Stimulated activated CD4-positive, alpha-beta T cell treated with anti-CD3 and anti-CD28 coated beads, Interleukin-1b, Interleukin-23, amount 100 ng/mL, for 24 hours (primary cell): ENCODE results near the gene SIAH2.
"Not testable (repeated sequence)": the region's sequence is repeated elsewhere in the genome, so short reads cannot be mapped to it uniquely, and the experiment has no call there.

Experiments used
- DNase-seq, 4 experiments: peaks; one replicate each; pipeline ENCODE4 v3.0.0-alpha.2; 2020; ENCODE audit warnings: low read depth in 4 of 4, low spot score in 1 of 4

The SIAH2 gene, protein sequence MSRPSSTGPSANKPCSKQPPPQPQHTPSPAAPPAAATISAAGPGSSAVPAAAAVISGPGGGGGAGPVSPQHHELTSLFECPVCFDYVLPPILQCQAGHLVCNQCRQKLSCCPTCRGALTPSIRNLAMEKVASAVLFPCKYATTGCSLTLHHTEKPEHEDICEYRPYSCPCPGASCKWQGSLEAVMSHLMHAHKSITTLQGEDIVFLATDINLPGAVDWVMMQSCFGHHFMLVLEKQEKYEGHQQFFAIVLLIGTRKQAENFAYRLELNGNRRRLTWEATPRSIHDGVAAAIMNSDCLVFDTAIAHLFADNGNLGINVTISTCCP

DNA sequence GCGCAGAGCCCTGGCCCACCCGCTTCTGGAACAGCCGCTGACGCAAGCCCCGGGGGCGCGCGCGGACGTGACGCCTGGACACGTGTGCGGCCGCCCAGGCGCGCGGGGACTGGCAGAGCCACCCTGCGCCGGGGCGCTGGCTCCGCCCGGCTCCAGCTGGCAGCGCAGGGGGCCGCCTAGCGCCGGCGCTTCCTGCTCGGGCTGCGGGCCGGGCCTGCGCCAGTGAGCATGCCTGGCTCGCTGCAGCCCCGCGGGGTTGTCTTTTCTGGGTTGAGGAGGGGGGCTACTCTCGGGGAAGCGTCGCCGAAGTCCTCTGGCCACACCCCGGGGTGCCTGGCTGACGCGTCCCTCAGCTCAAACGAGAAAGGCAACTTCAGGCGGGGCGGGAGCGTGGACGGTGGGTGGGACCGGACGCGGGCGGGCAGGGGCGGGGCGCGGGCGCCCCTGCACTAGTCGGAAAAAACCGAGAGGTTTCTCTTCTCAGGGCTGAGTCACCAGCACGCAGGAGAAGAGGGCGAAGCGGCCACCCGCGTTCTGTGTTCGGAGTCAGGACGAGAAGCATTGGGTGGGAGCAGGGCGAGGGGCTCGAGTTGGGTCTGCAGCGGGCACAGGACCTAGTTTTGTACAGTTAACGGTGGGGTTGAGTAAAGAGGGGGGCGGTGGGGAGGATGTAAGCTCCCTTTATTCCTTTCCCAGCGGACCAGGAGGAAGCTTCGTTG is at the start of gene SIAH2:
Gene SIAH2, minus strand, starts transcription at position 48 of the 719 bp plus-strand sequence. CDS start 320 bp downstream, outside the sequence.
- peak; percentile 80 to 91 (median 85) for DNase-seq

DNA sequence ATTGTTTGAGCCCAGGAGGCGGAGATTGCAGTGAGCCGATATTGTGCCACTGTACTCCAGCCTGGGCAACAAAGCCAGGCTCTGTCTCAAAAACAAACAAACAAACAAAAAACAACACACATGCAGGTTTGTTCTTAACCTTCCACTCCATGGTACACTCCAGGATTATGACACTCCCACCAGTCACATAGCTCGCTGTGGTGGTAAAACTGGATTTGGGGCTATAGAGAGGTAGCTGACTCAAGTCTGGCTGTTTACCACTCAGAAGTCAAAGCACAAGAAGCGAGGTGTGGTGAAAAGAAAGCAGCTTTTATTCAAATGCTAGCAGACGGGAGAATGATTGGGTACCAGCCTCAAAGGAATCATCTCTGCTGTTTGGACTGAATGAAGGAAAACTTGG is 49.0 kb upstream of the SIAH2 start:
- no peak for DNase-seq

DNA sequence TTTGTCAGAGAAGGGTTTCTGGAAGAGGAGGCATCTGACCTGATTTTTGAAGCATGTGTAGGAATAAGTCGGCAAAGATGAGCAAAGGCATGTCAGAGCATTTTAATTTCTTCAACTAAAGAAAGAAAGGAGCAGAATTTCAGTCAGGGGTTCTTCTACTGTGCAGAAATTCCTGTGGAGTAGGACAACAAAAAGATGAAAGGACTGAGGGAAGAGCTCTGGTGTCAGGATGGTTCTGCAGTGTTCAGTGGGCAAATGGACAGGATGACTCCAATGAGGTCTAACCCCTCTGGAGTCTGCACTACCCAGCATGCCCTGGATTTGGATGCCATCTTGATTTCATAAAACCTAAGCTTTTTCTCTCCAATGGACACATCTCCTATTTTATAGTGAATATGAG is 47.7 kb upstream of the SIAH2 start:
- DNase-seq = no peak

DNA sequence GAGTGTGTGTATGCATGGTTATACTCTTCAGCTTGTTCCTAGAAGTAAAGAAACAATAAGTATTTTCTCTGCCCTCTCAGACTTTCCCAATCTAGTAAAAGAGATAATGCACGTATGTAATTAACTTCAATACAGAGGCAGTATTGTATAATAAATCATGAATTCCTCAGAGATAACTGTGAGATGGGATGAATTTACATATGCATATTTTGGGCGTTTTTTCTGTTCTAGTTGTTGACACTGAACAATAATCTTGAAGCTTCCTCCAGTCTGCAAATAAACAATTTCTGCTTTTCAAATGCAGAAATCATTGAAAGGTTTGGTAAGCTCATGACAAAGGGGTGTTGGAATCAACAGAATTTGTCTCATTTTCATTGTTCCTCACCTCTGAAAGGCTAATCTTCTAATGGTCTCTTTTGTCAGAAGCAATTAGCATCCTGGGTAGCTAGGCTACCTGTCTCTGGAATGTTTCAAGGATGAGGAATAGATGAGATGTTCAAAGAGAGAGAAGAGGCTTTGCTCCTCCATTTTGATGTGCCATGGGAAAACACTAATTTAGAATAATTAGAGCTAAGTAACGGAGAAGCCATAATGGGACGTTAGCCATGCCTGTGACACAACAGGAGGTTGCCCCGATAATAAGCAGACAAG is 43.3 kb upstream of the SIAH2 start:
- DNase-seq = no peak

DNA sequence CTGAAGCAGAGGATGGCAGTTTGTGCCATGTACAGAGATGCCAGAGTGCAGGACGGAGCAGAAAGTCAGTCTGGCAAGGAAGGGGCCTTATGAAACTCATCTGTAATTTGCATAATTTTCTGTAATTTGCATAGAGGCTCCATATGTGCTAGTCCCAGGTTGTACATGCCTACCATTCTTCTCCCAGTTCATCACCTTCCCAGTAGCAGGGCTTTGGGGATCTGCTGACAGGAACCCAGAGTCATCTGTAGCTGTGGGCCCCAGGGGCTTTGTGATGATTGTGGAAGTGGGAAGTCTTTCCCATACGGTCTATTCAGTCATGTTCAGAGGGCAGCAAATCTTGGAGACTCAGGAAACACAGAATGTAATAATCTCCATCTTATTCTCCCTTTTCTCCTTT is 42.4 kb upstream of the SIAH2 start:
- no peak for DNase-seq

DNA sequence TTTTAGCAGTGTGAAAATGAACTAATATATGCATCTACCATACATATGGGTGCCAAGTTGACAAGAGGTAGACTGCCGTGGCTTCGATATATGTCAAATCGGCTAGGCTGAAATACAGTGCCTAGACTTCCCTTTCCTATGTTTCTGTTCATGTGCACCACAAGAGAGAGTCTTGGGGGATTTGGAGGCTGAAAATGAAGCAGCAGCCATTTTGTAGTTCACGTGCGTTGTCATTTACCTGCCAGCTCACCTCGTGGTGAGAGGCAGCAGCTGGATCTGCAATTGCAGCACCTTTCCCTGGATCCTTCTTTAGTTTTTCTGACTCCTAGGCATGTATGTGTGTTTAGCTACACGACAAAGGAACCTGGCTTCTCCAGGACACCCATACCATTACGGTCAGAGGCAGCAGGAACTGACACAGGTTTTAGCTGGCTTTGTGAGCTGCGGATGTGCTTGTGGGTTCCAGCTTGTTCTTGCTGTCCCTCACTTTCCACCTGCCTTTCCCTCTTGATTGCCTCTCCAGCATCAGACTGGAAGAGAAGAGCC is 40.5 kb upstream of the SIAH2 start:
- DNase-seq = no peak

DNA sequence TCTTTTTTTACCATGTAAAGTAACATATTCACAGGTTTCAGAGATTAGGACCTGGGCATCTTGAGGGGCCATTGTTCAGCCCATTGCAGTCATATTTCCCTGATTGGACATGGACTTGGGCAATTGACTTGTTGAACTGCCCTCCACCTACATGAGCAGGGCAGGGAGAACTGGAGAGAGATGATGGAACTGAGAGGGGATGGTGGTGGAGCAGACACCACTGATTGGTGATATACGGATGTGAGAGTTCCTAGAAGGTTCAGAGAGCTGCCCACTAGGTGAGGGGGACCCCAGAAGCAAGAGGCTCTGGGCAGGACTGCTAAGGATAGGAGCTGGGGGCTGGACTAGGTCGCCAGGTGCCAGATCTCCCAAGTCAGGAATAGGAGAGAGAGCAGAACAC is 37.8 kb upstream of the SIAH2 start:
- DNase-seq = no peak

DNA sequence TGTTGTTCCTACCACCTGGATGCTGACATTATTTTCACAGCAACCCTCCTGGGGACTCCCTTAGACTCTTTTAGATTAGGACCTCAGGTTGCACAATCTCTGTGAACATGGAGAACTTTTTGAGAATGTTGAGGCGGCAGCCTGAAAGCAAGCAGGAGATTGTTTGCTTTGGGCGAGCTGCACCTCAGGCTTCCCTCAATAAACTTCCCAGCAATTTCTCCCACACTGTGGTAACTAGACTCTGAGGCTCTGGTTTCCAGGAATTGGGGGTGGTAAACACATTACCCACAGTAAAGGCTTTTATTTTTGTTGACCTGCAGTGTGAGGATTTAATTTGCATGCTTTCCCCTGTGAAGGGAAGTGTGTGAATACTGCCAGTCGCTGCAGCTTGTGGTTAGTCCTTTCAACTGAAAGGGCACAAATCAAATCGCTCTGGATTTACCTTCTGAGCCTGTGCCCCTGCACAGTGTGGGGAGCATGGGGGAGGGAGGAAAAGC is 35.2 kb upstream of the SIAH2 start:
- no peak for DNase-seq

DNA sequence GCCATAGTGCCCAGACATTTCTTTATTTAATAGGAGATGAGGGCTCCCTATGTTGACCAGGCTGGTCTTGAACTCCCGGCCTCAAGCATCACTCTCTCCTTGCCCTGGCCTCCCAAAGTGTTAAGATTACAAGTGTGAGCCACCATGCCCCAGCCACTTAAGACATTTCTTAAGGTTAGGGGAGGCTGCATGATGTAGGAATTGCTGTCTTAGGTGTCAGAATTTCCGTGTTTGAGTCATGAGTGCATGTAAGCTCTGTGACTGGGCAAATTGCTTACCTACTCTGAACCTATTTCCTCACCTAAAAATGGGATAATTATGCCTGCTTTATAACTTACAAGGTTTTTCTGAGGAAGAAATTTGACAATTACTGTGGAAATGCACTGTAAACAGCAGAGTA is 34.2 kb upstream of the SIAH2 start:
- no peak for DNase-seq

DNA sequence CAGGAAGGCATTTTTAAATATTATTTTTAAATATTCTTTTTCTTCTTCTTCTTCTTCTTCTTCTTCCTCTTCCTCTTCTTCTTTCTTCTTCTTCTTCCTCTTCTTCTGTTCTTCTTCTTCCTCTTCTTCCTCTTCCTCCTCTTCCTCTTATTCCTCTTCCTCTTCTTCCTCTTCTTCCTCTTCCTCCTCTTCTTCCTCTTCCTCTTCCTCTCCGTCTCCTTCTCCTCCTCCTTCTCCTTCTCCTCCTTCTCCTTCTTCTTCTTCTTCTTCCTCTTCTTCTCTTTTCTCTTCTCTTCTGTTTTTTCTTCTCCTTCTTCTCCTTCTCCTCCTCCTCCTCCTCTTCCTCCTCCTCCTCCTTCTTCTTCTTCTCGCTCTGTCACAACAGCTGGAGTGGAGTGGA is 33.6 kb upstream of the SIAH2 start:
- DNase-seq = not testable (repeated sequence)

DNA sequence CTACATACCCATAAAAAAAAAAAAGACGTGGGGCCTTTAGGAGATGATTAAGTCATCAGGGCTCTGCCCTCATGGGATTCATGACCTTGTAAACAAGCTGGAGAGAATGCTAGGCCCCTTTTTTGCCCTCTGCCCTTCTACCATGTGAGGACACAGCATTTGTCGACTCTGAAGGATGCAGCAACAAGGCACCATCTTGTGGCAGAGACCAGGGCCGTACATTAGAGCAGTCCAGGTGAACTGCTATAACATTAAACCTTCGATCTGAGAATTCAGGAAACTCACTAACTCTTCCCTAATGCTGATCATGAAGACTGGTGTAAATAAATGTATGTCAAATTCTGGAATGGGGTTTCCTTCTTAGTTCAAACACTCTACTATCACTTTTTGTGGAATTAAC is 30.7 kb upstream of the SIAH2 start:
- no peak for DNase-seq

DNA sequence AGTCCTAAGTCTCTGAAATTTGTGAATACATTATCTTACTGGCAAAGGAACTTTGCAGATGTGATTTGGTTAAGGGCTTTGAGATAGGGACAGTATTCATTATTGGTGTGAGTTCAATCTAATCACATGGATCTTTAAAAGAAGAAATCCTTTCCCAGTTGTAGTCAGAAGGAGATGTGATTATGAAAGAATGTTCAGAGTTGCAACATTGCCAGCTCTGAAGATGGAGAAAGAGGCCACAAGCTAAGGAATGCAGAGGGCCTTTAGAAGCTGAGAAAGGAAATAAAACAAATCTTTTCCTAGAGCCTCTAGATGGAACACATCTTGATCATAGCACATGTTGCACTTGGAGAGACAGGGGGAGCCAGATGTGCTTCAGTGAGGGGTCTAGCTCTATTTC is 27.7 kb upstream of the SIAH2 start:
- no peak for DNase-seq

DNA sequence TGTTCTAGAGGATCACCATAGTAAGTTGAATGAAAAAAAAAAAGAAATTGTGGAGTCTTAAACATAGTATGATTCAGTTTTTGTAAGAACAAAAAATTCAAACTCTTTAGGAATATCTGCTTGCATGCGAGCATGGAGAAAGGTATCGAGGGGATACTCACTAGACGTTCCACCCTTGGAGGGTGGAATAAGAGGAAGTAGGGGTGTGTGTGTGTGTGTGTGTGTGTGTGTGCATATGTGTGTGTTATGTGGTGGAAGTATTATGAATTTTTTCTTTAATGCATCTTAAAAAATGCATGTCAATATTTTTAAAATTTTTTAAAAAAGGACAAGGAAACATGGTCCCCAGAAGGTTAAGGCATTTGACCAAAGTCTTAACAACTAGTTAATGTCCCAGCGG is 26.5 kb upstream of the SIAH2 start:
- no peak for DNase-seq

DNA sequence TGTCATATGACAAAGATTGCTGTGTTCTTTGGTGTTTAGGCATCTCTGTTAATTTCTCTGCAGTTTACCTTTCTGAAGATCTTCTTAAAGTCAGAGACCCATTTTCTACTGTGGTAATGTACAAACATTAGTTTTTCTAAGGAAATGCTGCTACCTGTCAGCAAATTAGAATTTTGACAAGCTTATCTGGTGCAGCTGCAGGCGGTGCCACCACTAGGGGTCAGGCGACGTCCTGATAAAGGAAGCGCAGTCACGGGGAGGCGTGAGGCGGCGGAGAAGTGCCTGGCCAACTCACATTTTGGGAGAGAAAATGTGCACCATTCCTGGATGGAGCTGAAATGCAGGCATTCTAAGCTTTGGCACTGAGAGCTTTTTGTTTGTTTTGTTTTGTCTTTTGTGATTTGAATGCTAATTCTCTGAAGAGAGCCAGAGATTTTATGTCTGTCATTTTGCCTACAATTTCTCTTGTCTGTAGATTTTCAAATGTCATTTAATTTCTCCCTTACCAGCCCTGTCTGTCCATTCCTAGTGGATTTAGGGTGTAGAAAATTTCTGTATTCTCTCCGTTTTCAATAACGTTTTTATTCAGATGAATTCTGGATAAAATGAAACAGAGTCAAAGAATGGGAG is 24.9 kb upstream of the SIAH2 start:
- DNase-seq = peak; percentile 61 to 78 (median 71)

DNA sequence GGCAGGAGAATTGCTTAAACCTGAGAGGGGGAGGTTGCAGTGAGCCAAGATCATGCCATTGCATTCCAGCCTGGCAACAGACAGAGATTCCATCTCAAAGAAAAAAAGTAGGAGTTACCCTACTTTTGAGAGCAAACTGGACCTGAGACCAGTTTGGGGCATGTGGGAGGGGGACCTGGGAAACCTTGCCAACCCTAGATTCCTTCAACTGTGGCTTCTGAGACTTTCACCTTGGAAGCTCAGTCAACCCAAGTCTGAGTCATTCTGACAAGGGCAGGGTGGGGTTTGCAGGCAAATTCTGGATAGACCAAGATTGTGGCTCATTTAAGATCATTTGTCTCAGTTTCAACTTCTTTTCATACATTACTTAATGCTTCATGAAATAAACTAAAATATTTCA is 23.8 kb upstream of the SIAH2 start:
- DNase-seq = peak in 1 of 4 experiments; percentile 14

DNA sequence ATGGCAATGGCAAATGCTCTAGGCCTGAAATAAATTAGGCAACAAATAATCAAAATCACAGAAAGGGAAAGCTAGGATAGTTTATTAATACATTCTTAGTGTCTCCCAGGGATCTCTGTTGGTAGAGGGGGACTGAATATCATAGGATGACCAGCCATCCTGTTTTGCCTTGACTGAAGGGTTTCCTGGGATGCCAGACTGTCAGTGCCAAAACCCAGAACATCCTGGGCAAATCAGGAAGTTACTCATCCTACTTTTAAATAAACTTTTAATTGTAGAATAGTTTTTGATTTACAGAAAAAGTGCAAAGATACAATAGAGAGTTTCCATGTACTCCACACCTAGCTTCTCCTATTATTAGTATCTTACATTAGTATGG is 21.8 kb upstream of the SIAH2 start:
- DNase-seq = no peak

DNA sequence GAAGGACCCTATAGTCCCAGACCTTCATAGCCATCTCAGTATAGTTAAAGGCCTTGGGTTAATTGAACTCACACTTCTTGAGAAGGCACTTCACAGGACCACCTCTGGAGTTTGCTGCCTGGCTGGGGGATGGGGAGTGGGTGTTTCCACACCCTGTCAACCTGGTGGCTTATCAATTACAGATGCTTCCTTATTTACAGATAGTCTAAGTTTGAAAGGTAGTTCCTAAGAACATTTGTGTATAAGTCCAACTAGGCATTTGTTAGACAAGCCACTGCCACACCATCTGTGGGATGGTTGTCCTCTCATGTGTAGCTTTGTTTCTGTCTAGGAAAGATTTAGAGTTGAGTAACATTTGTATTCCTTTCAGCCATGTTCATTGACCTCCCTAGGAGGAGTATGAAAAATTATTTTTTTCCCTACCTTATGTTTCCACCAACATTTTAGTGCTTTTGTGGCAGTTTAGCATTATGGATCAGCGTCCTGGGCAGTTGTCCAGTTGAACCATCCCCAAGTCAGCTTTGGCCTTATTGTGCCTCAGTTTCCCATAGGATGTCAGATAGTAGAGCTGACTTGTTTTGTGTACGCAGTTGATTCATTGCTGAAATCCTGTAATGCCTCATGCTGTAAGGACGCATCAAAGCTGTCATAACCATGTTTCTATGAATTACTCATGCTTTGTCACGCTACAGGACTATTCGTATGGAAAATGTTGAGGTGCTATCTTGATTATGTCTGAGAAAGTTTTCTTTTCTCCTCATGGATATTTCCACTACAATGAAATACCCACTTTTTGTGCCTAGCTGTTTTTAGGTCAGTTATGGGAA is 21.2 kb upstream of the SIAH2 start:
- DNase-seq = no peak

DNA sequence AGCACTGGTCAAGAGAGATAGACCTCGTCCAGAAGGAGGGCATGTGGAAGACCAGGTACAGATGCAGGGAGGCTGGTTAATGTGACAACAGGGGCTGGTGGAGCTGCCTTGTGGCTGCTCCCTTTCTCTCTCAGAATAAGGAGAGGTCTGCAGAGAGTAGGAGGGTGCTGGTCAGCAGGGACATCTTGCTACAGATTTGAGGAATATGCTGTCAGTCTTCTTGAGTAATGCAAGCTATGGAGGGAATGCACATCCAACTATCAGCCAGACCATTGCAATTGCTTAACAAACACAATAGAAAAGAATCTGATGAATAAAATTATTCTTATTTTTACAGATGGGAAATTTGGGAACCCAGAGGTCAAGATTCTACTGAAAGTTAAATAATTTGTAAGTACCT is 20.3 kb upstream of the SIAH2 start:
- DNase-seq = no peak

DNA sequence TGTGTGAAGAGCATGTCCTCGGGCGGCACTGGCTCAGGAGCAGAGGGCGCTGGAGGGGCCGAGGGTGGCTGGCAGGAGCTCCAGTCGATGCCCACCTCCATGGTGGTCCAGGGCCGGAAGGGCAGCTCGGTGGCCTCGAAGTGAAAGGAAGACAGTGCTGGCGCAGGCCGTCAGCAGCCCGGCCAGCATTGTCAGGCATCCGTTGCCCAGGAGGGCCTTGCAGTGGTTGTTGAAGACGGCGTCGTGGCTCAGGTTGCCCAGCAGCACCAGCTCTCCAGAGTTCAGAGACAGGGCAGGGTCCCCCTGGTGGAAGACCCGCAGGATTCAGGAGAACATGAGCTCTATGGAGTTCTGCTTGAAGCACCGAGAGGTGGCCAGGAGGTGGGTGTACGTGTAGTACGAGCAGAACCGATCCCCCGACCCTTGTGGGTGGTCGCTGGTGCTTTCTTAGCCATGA is 16.5 kb upstream of the SIAH2 start:
- DNase-seq = no peak

DNA sequence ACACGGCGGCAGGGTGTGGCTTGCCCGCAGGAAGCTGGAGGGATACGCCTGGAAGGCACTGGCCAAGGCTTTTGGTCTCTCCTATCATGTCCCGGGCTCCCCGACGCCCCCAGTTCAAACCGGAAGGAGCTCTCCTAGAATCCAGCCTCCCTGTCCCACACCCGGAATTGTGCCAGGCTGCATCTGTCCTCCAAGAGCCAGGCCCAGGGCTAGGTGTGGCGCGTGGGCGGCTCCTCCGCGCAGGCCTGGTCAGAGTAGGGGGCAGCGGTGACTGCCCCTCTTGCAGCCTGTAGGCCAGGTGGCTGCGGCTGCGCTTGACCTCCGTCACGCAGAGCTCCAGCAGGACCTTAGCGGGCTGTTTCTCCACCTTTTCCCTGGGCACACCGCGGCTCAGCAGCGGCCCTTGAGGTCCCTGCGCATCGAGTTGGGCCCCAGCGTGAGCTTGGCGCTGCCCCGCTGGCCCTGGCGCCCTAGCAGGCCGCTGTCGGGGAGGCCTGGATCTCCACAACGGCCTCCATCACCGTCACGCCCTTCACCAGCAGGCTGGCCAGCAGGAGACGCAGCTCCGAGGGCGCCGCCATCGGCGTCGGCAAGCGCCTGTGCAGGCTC is 15.9 kb upstream of the SIAH2 start:
- no peak for DNase-seq
